ENCODE measurements around the gene NOL6. TPM values are rescaled to one million over a fixed set of nuclear protein-coding genes. Genes with fewer than 3 reads are reported as not detected.
"Not testable (repeated sequence)": the region's sequence is repeated elsewhere in the genome, so short reads cannot be mapped to it uniquely, and the experiment has no call there.

Gene NOL6
- total RNA-seq, 4 donors from 2014 or later: 18.1 to 36.3 (median 29.1) TPM

DNA sequence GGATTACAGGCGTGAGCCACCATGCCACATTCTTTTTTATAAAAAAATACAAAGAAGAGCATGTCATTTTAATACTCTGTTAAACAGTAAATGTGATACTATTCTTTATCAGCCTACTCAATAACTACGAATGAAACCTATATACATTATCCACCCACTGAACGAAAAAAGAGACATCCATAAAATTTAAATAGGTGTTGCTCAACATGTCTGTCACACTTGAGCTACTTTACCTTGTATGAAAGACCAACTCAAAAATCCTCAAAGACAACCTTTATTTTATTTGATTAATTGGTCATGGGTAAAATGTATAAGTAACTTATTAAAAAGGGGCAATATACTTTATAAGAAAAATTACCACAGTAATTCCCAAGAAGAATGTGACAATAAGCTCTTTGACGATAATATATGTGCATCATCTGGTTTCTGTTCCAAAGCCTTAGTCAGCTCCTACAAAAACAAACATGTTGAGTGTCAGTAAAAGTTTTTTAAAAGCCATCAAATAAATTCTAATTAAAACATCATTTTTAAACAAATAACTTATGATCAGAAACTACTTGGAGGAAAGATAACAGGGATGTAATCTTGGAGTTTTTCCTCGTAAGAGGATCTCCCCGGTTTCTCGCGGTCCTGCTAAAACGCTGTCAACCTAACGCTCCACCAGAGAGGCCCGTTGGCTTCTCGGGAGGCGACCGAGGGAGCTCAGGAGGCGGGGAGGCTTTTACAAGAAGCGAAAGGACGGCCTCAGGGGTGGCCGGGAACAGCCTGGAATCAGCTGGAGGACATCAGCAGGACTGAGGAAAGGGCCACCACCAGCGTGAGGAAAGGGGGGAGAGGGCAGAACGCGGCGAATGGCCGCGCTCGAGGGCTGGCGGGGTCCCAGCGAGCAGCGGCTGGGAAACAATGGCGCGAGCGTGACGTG lies 36.8 kb upstream of the NOL6 start:
- no peaks in the 10 kb centered on the region for H3K36me3 ChIP-seq
- ATAC-seq (peak; percentile 93 to 95), DNase-seq (peak; percentile 17 to 39)
- intact Hi-C loops (cut with DNase I; ENCODE audit: low total_unique reads) (no loop called here), in situ Hi-C loops (cut with MboI; ENCODE audit: low sequenced_read_pairs in 4 of 4) (no loop called here)
- peak overlapping the region; percentile 66 to 77 (median 72) for H3K4me3 ChIP-seq
- no peaks in the 10 kb centered on the region for H3K9me3 ChIP-seq
- peaks cover 0 to 5% of the 10 kb centered on the region in 2 donors for H3K4me1 ChIP-seq
- H3K27me3 ChIP-seq: no peaks in the 10 kb centered on the region
- peak overlapping the region; percentile 83 to 95 (median 86) for H3K27ac ChIP-seq
- TF ChIP-seq POLR2A (IDR thresholded peaks at IDR 0.05): peak in 1 of 2 donors; percentile 27
- TF ChIP-seq CTCF (IDR thresholded peaks at IDR 0.05 in 4 of 5, conservative IDR thresholded peaks at IDR 0.05 in 1 of 5): no peak

DNA sequence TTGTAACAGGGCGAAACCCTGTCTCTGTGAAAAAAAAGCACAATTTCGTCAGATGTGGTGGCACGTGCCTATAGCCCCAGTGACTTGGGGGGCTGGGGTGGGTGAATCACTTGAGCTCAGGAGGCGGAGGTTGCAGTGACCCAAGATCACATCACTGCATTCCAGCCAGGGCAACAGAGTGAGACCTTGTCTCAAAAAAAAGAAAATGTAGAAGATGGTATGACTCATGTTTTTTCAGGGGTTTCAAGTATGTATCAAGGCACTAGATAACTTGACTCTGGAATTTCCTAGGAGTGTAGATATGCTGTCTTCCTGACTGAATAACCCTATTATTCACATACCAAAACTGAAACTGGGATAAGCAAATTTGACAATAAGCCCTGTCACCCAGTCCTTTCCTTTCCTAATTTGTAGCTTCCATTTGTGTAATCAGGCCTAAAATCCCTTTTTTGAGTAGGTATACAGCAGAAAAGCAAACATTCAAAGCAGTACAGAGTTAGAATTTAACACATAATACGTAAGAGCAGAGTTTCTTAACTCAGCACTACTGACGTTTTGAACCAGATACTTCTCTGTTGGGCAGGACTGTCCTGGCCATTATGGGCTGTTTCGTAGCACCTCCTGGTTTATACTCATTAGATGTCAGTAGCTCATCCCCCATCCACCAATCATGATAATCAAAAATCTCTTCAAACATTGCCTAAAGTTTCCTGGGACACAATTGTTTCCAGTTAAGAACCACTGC lies 33.1 kb upstream of the NOL6 start:
- Histone ChIP-seq H3K36me3 (no peaks in the 10 kb centered on the region), H3K27me3 (no peaks in the 10 kb centered on the region), H3K4me3 (no peak overlapping the region), H3K27ac (no peak overlapping the region), H3K9me3 (no peaks in the 10 kb centered on the region), H3K4me1 (peaks cover 0 to 5% of the 10 kb centered on the region in 2 donors)
- DNase-seq: no peak
- intact Hi-C loops (cut with DNase I; ENCODE audit: low total_unique reads): loop anchor here (10.0 kb wide), 1 partner anchor 62 kb away; the partner anchor contains the start of gene AQP3
- ATAC-seq: no peak
- in situ Hi-C loops (cut with MboI; ENCODE audit: low sequenced_read_pairs in 4 of 4): no loop called here
- TF ChIP-seq POLR2A (IDR thresholded peaks at IDR 0.05) (no peak), CTCF (IDR thresholded peaks at IDR 0.05 in 4 of 5, conservative IDR thresholded peaks at IDR 0.05 in 1 of 5) (no peak)

DNA sequence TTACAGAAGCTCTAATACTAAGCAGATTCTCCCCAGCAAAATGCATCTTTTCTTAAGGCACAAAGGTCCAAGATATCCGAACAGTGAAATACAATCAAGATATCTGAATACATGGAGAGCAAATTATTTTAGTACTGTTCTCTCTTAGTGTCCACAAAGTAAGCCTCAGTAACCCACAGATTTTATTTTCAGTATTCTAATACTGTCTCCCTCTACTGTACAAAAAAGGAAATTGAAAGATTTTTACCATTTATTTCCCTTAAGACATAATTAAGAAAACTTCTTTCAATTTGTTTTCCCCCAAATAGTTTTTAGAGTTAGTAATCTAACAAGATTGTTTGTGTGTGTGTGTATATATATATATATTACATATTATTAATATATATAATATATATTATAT lies 24.7 kb upstream of the NOL6 start:
- H3K9me3 ChIP-seq: no peaks in the 10 kb centered on the region
- H3K4me3 ChIP-seq: no peak overlapping the region
- H3K27me3 ChIP-seq: no peaks in the 10 kb centered on the region
- H3K36me3 ChIP-seq: no peaks in the 10 kb centered on the region
- intact Hi-C loops (cut with DNase I; ENCODE audit: low total_unique reads) (no loop called here), in situ Hi-C loops (cut with MboI; ENCODE audit: low sequenced_read_pairs in 4 of 4) (no loop called here)
- no peak for TF ChIP-seq CTCF (IDR thresholded peaks at IDR 0.05 in 4 of 5, conservative IDR thresholded peaks at IDR 0.05 in 1 of 5)
- no peak for TF ChIP-seq POLR2A (IDR thresholded peaks at IDR 0.05)
- ATAC-seq (no peak), DNase-seq (no peak)
- no peaks in the 10 kb centered on the region for H3K4me1 ChIP-seq
- H3K27ac ChIP-seq: no peak overlapping the region

DNA sequence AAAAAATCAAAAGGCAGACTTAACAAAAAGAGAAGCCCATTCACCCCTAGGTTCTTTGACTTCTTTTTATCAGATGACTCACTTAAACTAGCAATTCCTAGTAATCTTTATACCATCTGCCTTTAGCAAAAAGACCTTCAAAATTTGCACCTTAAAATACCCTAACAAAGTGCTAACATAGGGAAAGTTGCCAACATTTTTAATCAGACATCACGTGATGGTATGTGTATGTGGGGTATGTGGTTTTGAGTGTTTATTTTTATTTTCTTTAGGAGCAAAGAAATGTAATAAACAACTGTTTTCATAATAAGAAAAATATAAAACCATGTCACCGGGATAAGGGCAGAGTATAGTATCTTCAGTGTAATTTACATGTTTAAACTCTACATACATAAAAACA lies 20.1 kb upstream of the NOL6 start:
- in situ Hi-C loops (cut with MboI; ENCODE audit: low sequenced_read_pairs in 4 of 4); H3K4me1 ChIP-seq; ATAC-seq: not testable (repeated sequence)

GRCh38 chr9:33489066-33489465 lies 15.3 kb upstream of the NOL6 start:
- H3K4me1 ChIP-seq: no peaks in the 10 kb centered on the region
- H3K9me3 ChIP-seq: no peaks in the 10 kb centered on the region
- intact Hi-C loops (cut with DNase I; ENCODE audit: low total_unique reads) (no loop called here), in situ Hi-C loops (cut with MboI; ENCODE audit: low sequenced_read_pairs in 4 of 4) (no loop called here)
- no peak overlapping the region for H3K27ac ChIP-seq
- ATAC-seq (no peak), DNase-seq (no peak)
- H3K27me3 ChIP-seq: no peaks in the 10 kb centered on the region
- H3K36me3 ChIP-seq: no peaks in the 10 kb centered on the region
- H3K4me3 ChIP-seq: no peak overlapping the region
- TF ChIP-seq CTCF (IDR thresholded peaks at IDR 0.05 in 4 of 5, conservative IDR thresholded peaks at IDR 0.05 in 1 of 5) (no peak), POLR2A (IDR thresholded peaks at IDR 0.05) (no peak)

More for the DNA sequence above, 20.1 kb upstream of the NOL6 start:
- H3K27ac ChIP-seq; H3K27me3 ChIP-seq; H3K9me3 ChIP-seq; H3K4me3 ChIP-seq; DNase-seq; H3K36me3 ChIP-seq; intact Hi-C loops (cut with DNase I; ENCODE audit: low total_unique reads): not testable (repeated sequence)

- H3K27ac ChIP-seq; H3K4me3 ChIP-seq; ATAC-seq; H3K36me3 ChIP-seq; in situ Hi-C loops (cut with MboI; ENCODE audit: low sequenced_read_pairs in 4 of 4); H3K27me3 ChIP-seq; H3K4me1 ChIP-seq; DNase-seq; intact Hi-C loops (cut with DNase I; ENCODE audit: low total_unique reads); H3K9me3 ChIP-seq: not testable (repeated sequence)
These were observed 11.6 kb upstream of the NOL6 start for GRCh38 chr9:33485312-33485711.
